HG03066 (cell line): ENCODE data around the gene MGAT5.

Experiments
- ATAC-seq: cut with Tn5 transposase; IDR thresholded peaks from one replicate; pipeline ENCODE4 v1.9.1; 2021; ENCODE audit warnings: low read depth; ENCODE audit not compliant: unreplicated experiment

The MGAT5 gene

GRCh38 chr2:134299334-134299733 is 45.5 kb downstream of the MGAT5 start:
- no peak for ATAC-seq

- no peak for ATAC-seq
Observed at GRCh38 chr2:134300585-134300984, 46.7 kb downstream of the MGAT5 start.

- no peak for ATAC-seq
Observed at GRCh38 chr2:134301099-134301927, 47.4 kb downstream of the MGAT5 start.

GRCh38 chr2:134301928-134302260 is 48.0 kb downstream of the MGAT5 start:
- ATAC-seq, result no peak

DNA sequence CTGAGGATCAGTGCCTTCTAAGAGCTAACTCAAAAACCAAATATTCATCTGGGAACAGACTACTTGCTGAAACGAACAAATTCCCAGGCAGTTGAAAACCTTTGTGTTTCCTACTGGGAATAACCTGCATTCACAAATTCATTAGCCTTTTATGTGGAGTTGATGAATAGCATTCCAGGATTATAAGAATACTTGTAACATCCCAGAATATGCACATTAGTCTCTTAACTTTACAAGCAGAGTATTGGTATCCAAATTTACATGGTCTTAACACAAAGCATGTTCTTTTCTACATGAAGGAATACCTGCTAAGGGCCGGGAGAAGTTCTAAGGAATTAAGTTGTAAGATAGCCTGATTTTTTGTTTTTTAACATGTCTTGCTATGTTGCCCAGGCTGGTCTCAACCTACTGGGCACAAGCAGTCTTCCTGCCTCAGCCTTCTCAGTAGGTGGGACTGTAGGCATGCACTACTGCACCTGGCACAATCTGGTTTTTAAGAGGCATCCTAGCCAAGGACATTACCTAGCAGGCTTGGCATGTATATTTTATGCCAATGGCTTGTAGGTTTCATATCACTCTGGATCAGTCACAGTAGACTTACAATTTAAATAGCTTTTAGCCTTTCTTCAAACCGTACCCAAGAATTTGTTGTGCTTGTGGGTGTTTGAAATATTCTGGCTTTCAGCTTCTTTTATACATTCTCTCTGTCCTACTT is 50.7 kb downstream of the MGAT5 start:
- ATAC-seq, result no peak

DNA sequence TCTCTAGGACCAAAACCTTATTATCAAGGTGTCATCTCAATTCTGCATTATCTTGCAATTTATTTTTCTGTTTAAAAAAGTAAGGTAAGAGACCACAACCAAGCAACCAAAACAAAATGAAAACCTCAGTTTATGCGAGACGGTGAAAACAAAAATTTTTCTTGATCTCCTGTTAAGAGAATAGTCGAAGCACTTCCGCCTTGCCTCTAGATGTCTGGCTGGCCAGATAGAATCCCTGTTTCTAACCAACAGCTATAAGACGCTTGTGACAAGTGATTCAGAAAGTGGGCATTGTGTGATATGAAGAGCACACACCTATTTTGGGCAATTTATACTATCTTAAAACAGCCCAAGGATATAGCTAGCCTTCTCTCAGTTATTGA is 51.2 kb downstream of the MGAT5 start:
- ATAC-seq, result no peak

DNA sequence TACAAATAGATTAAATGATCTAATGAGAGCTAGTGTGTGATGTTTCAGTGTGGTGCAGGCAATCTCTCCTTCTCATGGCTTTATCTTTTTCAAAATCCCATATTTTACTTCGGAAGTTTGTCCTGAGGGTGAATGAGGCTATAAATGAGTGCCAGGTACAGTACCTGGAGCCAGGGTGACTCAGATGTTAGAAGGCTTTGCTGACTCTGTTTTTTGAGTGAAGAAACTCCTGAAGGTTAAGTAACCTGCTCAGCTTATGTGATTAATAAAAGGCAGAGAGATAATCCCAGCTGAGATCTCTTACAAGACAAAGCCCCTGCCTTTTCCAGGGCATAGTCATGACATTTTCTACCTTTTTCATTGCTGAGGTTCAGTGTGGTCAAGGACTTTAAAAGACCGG is 52.6 kb downstream of the MGAT5 start:
- ATAC-seq, result no peak

DNA sequence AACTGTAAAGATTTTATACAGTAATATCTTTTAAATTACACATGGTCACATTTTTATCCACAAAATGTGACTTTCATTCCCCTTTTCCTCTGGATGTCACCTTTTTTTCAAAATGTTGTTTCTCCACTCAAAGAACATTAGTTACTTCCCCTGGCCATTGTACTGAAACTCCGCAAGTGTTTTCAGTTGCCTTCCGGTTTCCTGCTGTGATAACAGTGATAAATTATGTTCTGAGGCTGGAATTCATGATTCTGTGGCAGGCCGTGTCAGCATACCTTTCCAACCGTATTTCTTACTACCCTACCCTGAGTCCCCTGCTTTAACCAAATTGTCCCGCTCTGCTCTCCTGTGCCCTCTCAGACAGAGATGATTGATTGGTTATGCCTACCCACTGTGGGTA is 53.5 kb downstream of the MGAT5 start:
- no peak for ATAC-seq

GRCh38 chr2:134308474-134309385 is 54.9 kb downstream of the MGAT5 start:
- no peak for ATAC-seq

- no peak for ATAC-seq
Observed at GRCh38 chr2:134310107-134311079, 56.5 kb downstream of the MGAT5 start.

GRCh38 chr2:134312482-134312881 is 58.6 kb downstream of the MGAT5 start:
- no peak for ATAC-seq

DNA sequence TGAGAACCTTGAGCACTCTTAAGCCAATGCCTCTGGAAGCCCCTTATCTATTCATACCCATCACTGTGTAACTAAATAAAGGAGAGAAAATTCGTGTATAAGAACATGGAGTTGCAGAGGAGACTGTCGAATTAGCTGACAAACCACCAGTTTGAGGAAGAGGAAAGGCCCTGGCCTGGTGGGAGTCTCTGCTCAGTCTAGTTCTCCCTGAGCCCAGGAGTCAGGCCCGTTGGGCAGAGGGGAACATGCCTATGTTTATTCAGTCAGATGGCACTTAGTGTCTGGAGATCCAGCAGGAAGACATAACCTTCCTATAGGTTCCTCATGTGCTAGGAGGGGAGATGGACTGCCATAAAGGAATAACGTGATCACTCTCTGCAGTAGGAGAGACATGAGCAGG is 60.3 kb downstream of the MGAT5 start:
- ATAC-seq, result no peak

GRCh38 chr2:134314681-134315368 is 61.0 kb downstream of the MGAT5 start:
- no peak for ATAC-seq

- no peak for ATAC-seq
Observed at GRCh38 chr2:134315471-134315870, 61.6 kb downstream of the MGAT5 start.

- ATAC-seq, result no peak
Observed at GRCh38 chr2:134319596-134320254, 65.9 kb downstream of the MGAT5 start.

GRCh38 chr2:134320930-134321329 is 67.1 kb downstream of the MGAT5 start:
- ATAC-seq, result no peak

- no peak for ATAC-seq
Observed at GRCh38 chr2:134323777-134324176, 69.9 kb downstream of the MGAT5 start.

DNA sequence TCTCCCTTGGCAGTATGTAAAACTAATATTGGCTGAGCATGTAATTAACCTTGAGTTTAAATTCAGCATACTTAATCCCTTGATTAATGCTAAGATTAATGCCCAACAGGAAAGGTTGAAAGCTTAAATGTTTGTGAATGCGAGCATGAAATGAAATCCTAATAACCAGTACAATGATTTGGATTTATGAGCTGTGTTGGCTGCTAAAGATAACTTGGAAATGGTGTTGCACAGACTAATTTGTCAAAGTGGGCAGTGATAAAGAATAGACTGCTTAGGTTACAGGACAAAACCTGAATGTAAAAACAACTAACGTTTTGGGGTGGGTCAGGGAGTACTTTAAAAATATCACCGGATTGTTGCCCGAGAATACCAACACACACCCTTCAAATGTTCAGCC is 70.6 kb downstream of the MGAT5 start:
- no peak for ATAC-seq

GRCh38 chr2:134324947-134325346 is 71.1 kb downstream of the MGAT5 start:
- ATAC-seq, result peak; percentile 88
